H9 (cell line): Measurements from ENCODE around the gene CFAP46. TPM values are rescaled to one million over a fixed set of nuclear protein-coding genes. Genes with fewer than 3 reads are reported as not detected.

ENCODE experiments used
- DNase-seq: peaks from one replicate; pipeline ENCODE4 v3.0.0-alpha.2; 2017
- H2AFZ ChIP-seq: one replicate; pipeline ENCODE4 v1.6.1; 2013; ENCODE audit warnings: mild to moderate bottlenecking, low read length, control low read depth, moderate library complexity
- H2AK5ac ChIP-seq: 2 replicates; pipeline ENCODE4 v1.6.1; 2013; ENCODE audit warnings: low read length, control low read depth, mixed read lengths; ENCODE audit not compliant: insufficient read length
- H2BK120ac ChIP-seq: one replicate; pipeline ENCODE4 v1.6.1; 2013; ENCODE audit warnings: low read depth, mild to moderate bottlenecking, low read length, control low read depth, inconsistent platforms; ENCODE audit not compliant: poor library complexity, severe bottlenecking
- H2BK12ac ChIP-seq: 2 replicates; pipeline ENCODE4 v1.6.1; 2013; ENCODE audit warnings: low read length, control low read depth, mixed read lengths, low read depth; ENCODE audit not compliant: insufficient read length
- H2BK15ac ChIP-seq: 2 replicates; pipeline ENCODE4 v1.6.1; 2013; ENCODE audit warnings: low read depth, low read length, control low read depth
- H2BK20ac ChIP-seq: one replicate; pipeline ENCODE4 v1.6.1; 2013; ENCODE audit warnings: low read depth, mild to moderate bottlenecking, low read length, control low read depth, inconsistent platforms; ENCODE audit not compliant: poor library complexity, severe bottlenecking
- H2BK5ac ChIP-seq: 2 replicates; pipeline ENCODE4 v1.6.1; 2013; ENCODE audit warnings: low read length, control low read depth, mixed read lengths; ENCODE audit not compliant: insufficient read length
- H3K14ac ChIP-seq: 2 replicates; pipeline ENCODE4 v1.6.1; 2013; ENCODE audit warnings: low read length, control low read depth; ENCODE audit not compliant: insufficient read depth
- H3K18ac ChIP-seq: 2 replicates; pipeline ENCODE4 v1.6.1; 2013; ENCODE audit warnings: low read depth, mild to moderate bottlenecking, mixed read lengths, low read length, control low read depth; ENCODE audit not compliant: insufficient read length
- H3K23ac ChIP-seq: 2 replicates; pipeline ENCODE4 v1.6.1; 2013; ENCODE audit warnings: low read length, control low read depth, mixed read lengths, low read depth; ENCODE audit not compliant: insufficient read length
- H3K23me2 ChIP-seq: 2 replicates; pipeline ENCODE4 v1.6.1; 2013; ENCODE audit warnings: low read depth, mild to moderate bottlenecking, mixed read lengths, low read length, control low read depth; ENCODE audit not compliant: insufficient read length, poor library complexity, severe bottlenecking
- H3K27ac ChIP-seq: 2 replicates; pipeline ENCODE4 v1.5.1; 2013; ENCODE audit warnings: low read length, control low read depth, mixed read lengths, low read depth; ENCODE audit not compliant: insufficient read length
- H3K27me3 ChIP-seq: 2 replicates; pipeline ENCODE4 v1.6.1; 2013; ENCODE audit warnings: low read length, control low read depth, inconsistent platforms; ENCODE audit not compliant: insufficient read depth
- H3K4ac ChIP-seq: 2 replicates; pipeline ENCODE4 v1.6.1; 2013; ENCODE audit warnings: low read depth, mild to moderate bottlenecking, control low read depth, inconsistent platforms, low read length, moderate library complexity
- H3K4me1 ChIP-seq: 2 replicates; pipeline ENCODE4 v1.6.1; 2013; ENCODE audit warnings: low read length, control low read depth, inconsistent platforms; ENCODE audit not compliant: insufficient read depth
- H3K4me2 ChIP-seq: 2 replicates; pipeline ENCODE4 v1.6.1; 2013; ENCODE audit warnings: low read length, control low read depth, mixed read lengths; ENCODE audit not compliant: insufficient read length, insufficient read depth
- H3K56ac ChIP-seq: 2 replicates; pipeline ENCODE4 v1.6.1; 2013; ENCODE audit warnings: low read depth, mild to moderate bottlenecking, mixed read lengths, low read length, control low read depth; ENCODE audit not compliant: insufficient read length
- H3K79me1 ChIP-seq: 2 replicates; pipeline ENCODE4 v1.6.1; 2013; ENCODE audit warnings: low read depth, mild to moderate bottlenecking, moderate library complexity, low read length, control low read depth, inconsistent platforms; ENCODE audit not compliant: insufficient read depth, poor library complexity, severe bottlenecking
- H3K79me2 ChIP-seq: 2 replicates; pipeline ENCODE4 v1.6.1; 2013; ENCODE audit warnings: low read length, control low read depth, inconsistent platforms; ENCODE audit not compliant: insufficient read depth
- H3K9ac ChIP-seq: 2 replicates; pipeline ENCODE4 v1.6.1; 2013; ENCODE audit warnings: low read length, control low read depth, mixed read lengths; ENCODE audit not compliant: insufficient read length; ENCODE audit errors: extremely low read depth
- H3K9me3 ChIP-seq: one replicate; pipeline ENCODE4 v1.6.1; 2013; ENCODE audit warnings: low read depth, low read length, inconsistent platforms; ENCODE audit not compliant: control insufficient read depth
- H3T11ph ChIP-seq: one replicate; pipeline ENCODE4 v1.6.1; 2013; ENCODE audit warnings: mild to moderate bottlenecking, low read length, control low read depth, inconsistent platforms
- H4K20me1 ChIP-seq: one replicate; pipeline ENCODE4 v1.6.1; 2013; ENCODE audit not compliant: control insufficient read depth, insufficient read length, insufficient read depth
- H4K5ac ChIP-seq: 2 replicates; pipeline ENCODE4 v1.6.1; 2013; ENCODE audit warnings: low read depth, mild to moderate bottlenecking, mixed read lengths, low read length, control low read depth; ENCODE audit not compliant: insufficient read length
- H4K8ac ChIP-seq: replicated peaks from 2 replicates; pipeline ENCODE4 v1.6.1; 2013; ENCODE audit warnings: low read length, control low read depth, mixed read lengths, low read depth; ENCODE audit not compliant: insufficient read length
- H4K91ac ChIP-seq: 2 replicates; pipeline ENCODE4 v1.6.1; 2013; ENCODE audit warnings: low read depth, mild to moderate bottlenecking, moderate library complexity, mixed read lengths, low read length, control low read depth; ENCODE audit not compliant: insufficient read length
- H3K27ac Mint-ChIP-seq, 3 experiments: 2 replicates in 2 of 3; 3 replicates in 1 of 3; pipeline ENCODE4 v1.8.0; 2020 to 2021; ENCODE audit warnings: mixed read lengths in 3 of 3, mild to moderate bottlenecking in 1 of 3, moderate library complexity in 1 of 3
- H3K27me3 Mint-ChIP-seq: 2 replicates; pipeline ENCODE4 v1.8.0; 2021; ENCODE audit warnings: low read depth, mild to moderate bottlenecking, moderate library complexity, mixed read lengths
- H3K36me3 Mint-ChIP-seq, 3 experiments: 2 replicates in 2 of 3; 3 replicates in 1 of 3; pipeline ENCODE4 v1.8.0; 2020 to 2021; ENCODE audit warnings: low read depth in 3 of 3, mixed read lengths in 3 of 3; ENCODE audit not compliant: insufficient read depth in 1 of 3
- H3K4me1 Mint-ChIP-seq, 2 experiments: 2 replicates each; pipeline ENCODE4 v1.8.0; 2020; ENCODE audit warnings: mixed read lengths in 2 of 2
- H3K4me3 Mint-ChIP-seq, 2 experiments: 2 replicates in 1 of 2; 3 replicates in 1 of 2; pipeline ENCODE4 v1.8.0; 2020 to 2021; ENCODE audit warnings: mild to moderate bottlenecking in 2 of 2, mixed read lengths in 2 of 2, moderate library complexity in 1 of 2
- H3K9me3 Mint-ChIP-seq, 2 experiments: 2 replicates in 1 of 2; 3 replicates in 1 of 2; pipeline ENCODE4 v1.8.0; 2020; ENCODE audit warnings: mild to moderate bottlenecking in 2 of 2, mixed read lengths in 2 of 2, moderate library complexity in 1 of 2
- CTCF ChIP-seq: fragments of 200-600 bp; sonication (generic); conservative IDR thresholded peaks from 3 replicates; pipeline ENCODE4 v1.8.0; 2021; ENCODE audit warnings: antibody characterized with exemption, mild to moderate bottlenecking
- WGBS: extraction: QIAGEN DNeasy Blood & Tissue Kit; methylation state at CpG from one replicate; pipeline ENCODE4 v1.1.7; 2013; ENCODE audit warnings: missing lambda C conversion rate, low lambda C conversion rate, mixed read lengths; ENCODE audit not compliant: insufficient read length; ENCODE audit errors: extremely low coverage; 5-methylcytosine and 5-hydroxymethylcytosine counted together
- total RNA-seq: library from RNA; stranded (reverse); gene quantifications from 2 replicates; pipeline ENCODE4 v1.2.1, GENCODE V29; 2021

The CFAP46 gene
- total RNA-seq, 1 experiment from 2014 or later, result 3.1 TPM

GRCh38 chr10:132978542-132978941 is 36.2 kb upstream of the CFAP46 start:
- H2AK5ac ChIP-seq, result no peak overlapping the region
- no peaks in the 10 kb centered on the region for H3K79me2 ChIP-seq
- H3K4me3 Mint-ChIP-seq, result no peak overlapping the region; a peak in 1 of 5 replicates
- H3K36me3 Mint-ChIP-seq, result no peaks in the 10 kb centered on the region
- no peak overlapping the region for H2BK12ac ChIP-seq
- no peak overlapping the region for H3K23ac ChIP-seq
- no peak overlapping the region for H3K4ac ChIP-seq
- H2BK15ac ChIP-seq, result no peak overlapping the region
- no peak overlapping the region for H3K18ac ChIP-seq
- no peak overlapping the region for H3T11ph ChIP-seq
- H3K14ac ChIP-seq, result no peak overlapping the region
- H3K27me3 ChIP-seq, result no peaks in the 10 kb centered on the region
- TF ChIP-seq CTCF, result no peak
- no peak overlapping the region for H2BK120ac ChIP-seq
- H2BK5ac ChIP-seq, result no peak overlapping the region
- H3K9me3 Mint-ChIP-seq, result no peaks in the 10 kb centered on the region
- H3K27ac ChIP-seq, result no peak overlapping the region
- no CpG with 5 or more reads among the region's 9 CpGs for WGBS
- H4K91ac ChIP-seq, result no peak overlapping the region
- no peak overlapping the region for H3K56ac ChIP-seq
- peaks cover 10% of the 10 kb centered on the region for H3K27me3 Mint-ChIP-seq
- H4K20me1 ChIP-seq, result no peaks in the 10 kb centered on the region
- no peaks in the 10 kb centered on the region for H3K23me2 ChIP-seq
- no peaks in the 10 kb centered on the region for H3K4me1 ChIP-seq
- no peak overlapping the region for H2BK20ac ChIP-seq
- peaks cover 0 to 12% of the 10 kb centered on the region in 2 experiments; a peak in 2 of 4 replicates for H3K4me1 Mint-ChIP-seq
- H3K79me1 ChIP-seq, result no peaks in the 10 kb centered on the region
- no peak overlapping the region for H3K27ac Mint-ChIP-seq
- no peaks in the 10 kb centered on the region for H3K9me3 ChIP-seq
- DNase-seq, result no peak
- H4K5ac ChIP-seq, result no peak overlapping the region
- H2AFZ ChIP-seq, result no peak overlapping the region
- no peak overlapping the region for H3K4me2 ChIP-seq
- no peak overlapping the region for H4K8ac ChIP-seq
- no peak overlapping the region for H3K9ac ChIP-seq
